Smooth muscle cell (in vitro differentiated cells): ENCODE data around the gene FFAR2. TPM values are rescaled to one million over a fixed set of nuclear protein-coding genes. Genes with fewer than 3 reads are reported as not detected.

ENCODE experiments used
- DNase-seq: peaks from one replicate; lab custom pipeline; 2025; ENCODE audit not compliant: unreplicated experiment; lab: John Stamatoyannopoulos, UW
- H2AFZ ChIP-seq: fragments of 200-600 bp; sonication (generic); 2 replicates; pipeline ENCODE4 v1.6.0; 2016; ENCODE audit warnings: antibody characterized with exemption, low read depth, mild to moderate bottlenecking
- H3F3A ChIP-seq: fragments of 200-600 bp; sonication (generic); 2 replicates; pipeline ENCODE4 v1.6.0; 2017; ENCODE audit warnings: antibody characterized with exemption, low read depth
- H3K27ac ChIP-seq: fragments of 200-600 bp; sonication (generic); 2 replicates; pipeline ENCODE4 v1.5.1; 2016; ENCODE audit warnings: low read depth, mild to moderate bottlenecking
- H3K27me3 ChIP-seq: fragments of 200-600 bp; sonication (generic); 2 replicates; pipeline ENCODE4 v1.6.1; 2016; ENCODE audit warnings: low read depth, mild to moderate bottlenecking
- H3K36me3 ChIP-seq: fragments of 200-600 bp; sonication (generic); 2 replicates; pipeline ENCODE4 v1.5.1; 2016; ENCODE audit warnings: low read depth
- H3K4me1 ChIP-seq: fragments of 200-600 bp; sonication (generic); 2 replicates; pipeline ENCODE4 v1.5.1; 2016; ENCODE audit warnings: low read depth
- H3K4me2 ChIP-seq: fragments of 200-600 bp; sonication (generic); 2 replicates; pipeline ENCODE4 v1.6.0; 2016; ENCODE audit warnings: mild to moderate bottlenecking
- H3K4me3 ChIP-seq: fragments of 200-600 bp; sonication (generic); 2 replicates; pipeline ENCODE4 v1.5.1; 2016; ENCODE audit warnings: mild to moderate bottlenecking
- H3K79me2 ChIP-seq: fragments of 200-600 bp; sonication (generic); 2 replicates; pipeline ENCODE4 v1.6.0; 2016; ENCODE audit warnings: low read depth, mild to moderate bottlenecking
- H3K9ac ChIP-seq: fragments of 200-600 bp; sonication (generic); 2 replicates; pipeline ENCODE4 v1.6.0; 2016; ENCODE audit warnings: low read depth
- H3K9me3 ChIP-seq: fragments of 200-600 bp; sonication (generic); replicated peaks from 2 replicates; pipeline ENCODE4 v1.5.1; 2016; ENCODE audit warnings: low read depth
- H4K20me1 ChIP-seq: fragments of 200-600 bp; sonication (generic); 2 replicates; pipeline ENCODE4 v1.6.0; 2016; ENCODE audit warnings: low read depth
- WGBS: methylation state at CpG from one replicate; pipeline ENCODE4 v1.1.7; 2016; ENCODE audit warnings: low lambda C conversion rate; 5-methylcytosine and 5-hydroxymethylcytosine counted together
- polyA plus RNA-seq: library from polyadenylated mRNA; unstranded; fragments of >200 nt; fragmentation: Nextera tagmentation; extraction: Ambion mirVana; gene quantifications from 2 replicates; pipeline ENCODE4 v1.2.1, GENCODE V29; 2016
- total RNA-seq: library from RNA; depleted of rRNA; stranded (reverse); fragments of >200 nt; gene quantifications from 2 replicates; pipeline ENCODE4 v1.2.3, GENCODE V29; 2014
- TF ChIP-seq, protein P1 (sequence below): fragments of 200-600 bp; sonication (generic); IDR thresholded peaks from 2 replicates; pipeline ENCODE4 v1.5.1; 2017; ENCODE audit warnings: borderline replicate concordance, mild to moderate bottlenecking, antibody characterized with exemption; ENCODE audit not compliant: insufficient read depth, poor library complexity, severe bottlenecking

FFAR2 gene
- total and polyA plus RNA-seq, 2 experiments from 2014 or later = not detected

DNA sequence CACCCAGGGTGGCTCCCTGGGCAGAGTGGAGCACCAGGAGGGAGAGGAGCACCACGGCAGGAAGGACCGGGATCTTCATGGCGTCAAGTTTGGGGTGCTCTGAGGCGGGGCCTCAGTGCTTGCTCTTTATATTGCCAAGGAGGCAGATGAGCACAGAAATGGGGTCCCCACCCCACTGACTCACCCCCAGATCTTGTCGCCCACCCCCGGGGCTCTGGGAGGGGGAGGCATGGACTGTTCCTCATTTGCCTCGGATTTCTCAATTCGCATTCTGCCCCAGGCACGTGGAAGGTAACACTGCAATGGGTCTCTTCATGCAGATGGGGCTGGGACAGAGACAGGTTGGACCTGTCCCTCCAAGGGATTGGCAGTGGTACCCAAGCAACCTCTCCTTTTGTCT, 42.3 kb downstream of the FFAR2 start, which contains the start of gene KRTDAP:
TSS of gene KRTDAP (minus strand) at position 101 of the 400 bp plus-strand sequence. CDS start at position 79, 22 bp downstream.
- H3K9me3 ChIP-seq = no peaks in the 10 kb centered on the region
- no peaks in the 10 kb centered on the region for H3K4me1 ChIP-seq

DNA sequence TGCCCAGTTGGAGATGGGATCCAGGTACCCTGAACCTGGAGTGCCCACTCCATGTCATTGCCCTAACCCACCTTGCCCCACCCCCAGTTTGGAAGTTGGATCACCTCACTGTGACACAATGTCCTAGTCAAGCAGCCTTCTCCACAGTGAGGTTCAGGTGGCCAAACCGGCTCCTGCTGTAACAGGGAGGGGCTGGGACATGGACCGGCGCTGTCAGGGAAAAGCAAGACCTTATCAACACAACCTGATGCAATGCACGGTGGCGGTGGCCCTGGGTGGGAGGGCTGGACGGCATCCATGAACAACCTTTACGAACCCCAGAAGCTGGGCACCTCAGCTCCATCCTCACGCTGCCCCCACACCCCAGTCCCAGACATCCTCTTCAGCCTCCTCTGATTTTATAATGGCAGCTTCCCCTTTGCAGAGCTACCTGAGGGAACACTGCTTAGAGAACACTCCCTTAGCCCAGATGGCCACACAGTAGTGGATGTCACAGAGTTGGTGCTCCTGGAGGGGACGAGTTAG, 43.8 kb downstream of the FFAR2 start:
- WGBS = 92% methylated on average over 9 of the region's 9 CpGs
- no peak for DNase-seq

More for the DNA sequence above, 42.3 kb downstream of the FFAR2 start, which contains the start of gene KRTDAP:
- Histone ChIP-seq H3K36me3 (no peaks in the 10 kb centered on the region), H2AFZ (no peak within 1 kb of the TSS), H3K4me2 (no peak within 1 kb of the TSS), H3K79me2 (no peaks in the 10 kb centered on the region), H3K4me3 (no peak within 1 kb of the TSS), H3K27me3 (no peaks in the 10 kb centered on the region), H4K20me1 (no peaks in the 10 kb centered on the region), H3K27ac (no peak within 1 kb of the TSS), H3K9ac (no peak within 1 kb of the TSS), H3F3A (no peaks in the 10 kb centered on the region)
- no peak for DNase-seq
- TF ChIP-seq, protein P1, sequence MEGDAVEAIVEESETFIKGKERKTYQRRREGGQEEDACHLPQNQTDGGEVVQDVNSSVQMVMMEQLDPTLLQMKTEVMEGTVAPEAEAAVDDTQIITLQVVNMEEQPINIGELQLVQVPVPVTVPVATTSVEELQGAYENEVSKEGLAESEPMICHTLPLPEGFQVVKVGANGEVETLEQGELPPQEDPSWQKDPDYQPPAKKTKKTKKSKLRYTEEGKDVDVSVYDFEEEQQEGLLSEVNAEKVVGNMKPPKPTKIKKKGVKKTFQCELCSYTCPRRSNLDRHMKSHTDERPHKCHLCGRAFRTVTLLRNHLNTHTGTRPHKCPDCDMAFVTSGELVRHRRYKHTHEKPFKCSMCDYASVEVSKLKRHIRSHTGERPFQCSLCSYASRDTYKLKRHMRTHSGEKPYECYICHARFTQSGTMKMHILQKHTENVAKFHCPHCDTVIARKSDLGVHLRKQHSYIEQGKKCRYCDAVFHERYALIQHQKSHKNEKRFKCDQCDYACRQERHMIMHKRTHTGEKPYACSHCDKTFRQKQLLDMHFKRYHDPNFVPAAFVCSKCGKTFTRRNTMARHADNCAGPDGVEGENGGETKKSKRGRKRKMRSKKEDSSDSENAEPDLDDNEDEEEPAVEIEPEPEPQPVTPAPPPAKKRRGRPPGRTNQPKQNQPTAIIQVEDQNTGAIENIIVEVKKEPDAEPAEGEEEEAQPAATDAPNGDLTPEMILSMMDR = no peak
- 77% methylated on average over 9 of the region's 9 CpGs for WGBS

DNA sequence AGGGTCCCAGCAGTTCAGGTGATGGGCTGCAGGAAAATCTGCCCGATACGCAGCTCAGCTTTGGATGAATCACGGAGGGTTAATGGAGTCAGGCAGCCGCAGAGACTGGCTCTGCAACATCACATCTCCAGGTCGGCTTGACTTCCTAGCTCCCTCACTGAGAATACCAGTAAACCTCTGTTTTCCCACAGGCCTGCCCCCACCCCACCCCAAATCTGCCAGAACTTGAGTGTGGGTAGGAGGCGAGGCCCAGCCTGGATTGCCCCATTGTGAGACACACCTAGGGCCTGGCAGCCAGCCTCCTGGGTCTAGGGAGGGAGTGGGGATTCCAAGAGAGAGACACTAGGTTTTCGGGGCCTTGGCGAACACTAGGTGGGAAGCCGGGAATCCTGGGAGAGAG, 45.9 kb downstream of the FFAR2 start:
- H3K4me2 ChIP-seq = no peak overlapping the region

More for the DNA sequence above, 43.8 kb downstream of the FFAR2 start:
- H3K9ac ChIP-seq = no peak overlapping the region
- TF ChIP-seq, protein P1 = no peak
- no peak overlapping the region for H3K27ac ChIP-seq
- no peaks in the 10 kb centered on the region for H3F3A ChIP-seq
- H3K4me1 ChIP-seq = no peaks in the 10 kb centered on the region
- no peaks in the 10 kb centered on the region for H3K36me3 ChIP-seq
- H3K4me2 ChIP-seq = no peak overlapping the region
- no peaks in the 10 kb centered on the region for H3K79me2 ChIP-seq
- no peaks in the 10 kb centered on the region for H3K27me3 ChIP-seq
- H2AFZ ChIP-seq = no peak overlapping the region
- no peaks in the 10 kb centered on the region for H4K20me1 ChIP-seq
- H3K9me3 ChIP-seq = no peaks in the 10 kb centered on the region
- no peak overlapping the region for H3K4me3 ChIP-seq

More for the DNA sequence above, 45.9 kb downstream of the FFAR2 start:
- H3K9ac ChIP-seq = no peak overlapping the region
- no peaks in the 10 kb centered on the region for H4K20me1 ChIP-seq
- WGBS = 87% methylated on average over 9 of the region's 9 CpGs
- no peaks in the 10 kb centered on the region for H3K27me3 ChIP-seq
- H3K36me3 ChIP-seq = no peaks in the 10 kb centered on the region
- TF ChIP-seq, protein P1 = no peak
- DNase-seq = no peak
- no peak overlapping the region for H2AFZ ChIP-seq
- no peaks in the 10 kb centered on the region for H3K79me2 ChIP-seq
- no peaks in the 10 kb centered on the region for H3K4me1 ChIP-seq
- H3K4me3 ChIP-seq = no peak overlapping the region
- H3F3A ChIP-seq = no peaks in the 10 kb centered on the region
- H3K9me3 ChIP-seq = no peaks in the 10 kb centered on the region
- H3K27ac ChIP-seq = no peak overlapping the region
